ENCODE results near the gene CD72.
"Not testable (repeated sequence)": the region's sequence is repeated elsewhere in the genome, so short reads cannot be mapped to it uniquely, and the experiment has no call there.

GRCh38 chr9:35583521-35583920, 34.7 kb downstream of the CD72 start:
- not testable (repeated sequence) for TF ChIP-seq CTCF, POLR2A, POLR2AphosphoS5, EP300 (IDR thresholded peaks at IDR 0.05)

Measured in sigmoid colon (tissue), 4 donors.